Left lobe of liver (tissue), 2 donors: ENCODE results near the gene PDE5A. TPM values are rescaled to one million over a fixed set of nuclear protein-coding genes. Genes with fewer than 3 reads are reported as not detected.
"Not testable (repeated sequence)": the region's sequence is repeated elsewhere in the genome, so short reads cannot be mapped to it uniquely, and the experiment has no call there.

Experiments used
- ATAC-seq: fragments of 200-7000 bp; cut with Tn5 transposase; one replicate; pipeline ENCODE4 v1.9.1; 2020; ENCODE audit warnings: mild to moderate bottlenecking, moderate library complexity
- DNase-seq: peaks from one replicate; pipeline ENCODE4 v3.0.0-alpha.2; 2020; ENCODE audit warnings: low spot score
- total RNA-seq: library from RNA; stranded (reverse); gene quantifications from one replicate; pipeline ENCODE4 v1.2.1, GENCODE V29; 2021
- donor health status: DM: no; HTN: no; CAD: no; lungs with moderate emphysema.
- donor health status: DM: no; HTN: yes; CAD: no.

The PDE5A gene
- total RNA-seq = 0.53 TPM

GRCh38 chr4:119628281-119629141, at the start of gene PDE5A:
PDE5A (minus strand) TSS chr4:119628804; CDS start chr4:119628671, 133 bp downstream.
- DNase-seq = peak; percentile 79
- peak; percentile 92 for ATAC-seq

DNA sequence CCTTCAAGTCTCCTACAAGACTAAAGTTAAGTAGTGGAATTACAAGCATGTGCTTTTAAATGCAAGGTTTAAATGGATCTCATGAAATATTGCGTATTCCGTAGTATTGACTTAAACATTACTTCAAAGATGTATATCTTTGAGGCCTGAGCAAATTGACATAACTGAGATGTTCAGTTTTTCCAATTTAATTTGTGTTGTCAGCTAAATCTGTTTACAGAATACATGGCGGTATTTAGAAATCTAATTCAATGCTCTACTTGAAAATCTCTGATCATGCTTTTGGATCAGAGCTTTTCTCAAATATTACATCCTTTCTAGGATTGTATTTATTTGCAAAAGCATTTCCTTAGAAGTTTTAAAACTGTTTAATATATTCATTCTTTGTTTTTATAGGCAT, 47.5 kb upstream of the PDE5A start:
- DNase-seq (no peak), ATAC-seq (no peak)

DNA sequence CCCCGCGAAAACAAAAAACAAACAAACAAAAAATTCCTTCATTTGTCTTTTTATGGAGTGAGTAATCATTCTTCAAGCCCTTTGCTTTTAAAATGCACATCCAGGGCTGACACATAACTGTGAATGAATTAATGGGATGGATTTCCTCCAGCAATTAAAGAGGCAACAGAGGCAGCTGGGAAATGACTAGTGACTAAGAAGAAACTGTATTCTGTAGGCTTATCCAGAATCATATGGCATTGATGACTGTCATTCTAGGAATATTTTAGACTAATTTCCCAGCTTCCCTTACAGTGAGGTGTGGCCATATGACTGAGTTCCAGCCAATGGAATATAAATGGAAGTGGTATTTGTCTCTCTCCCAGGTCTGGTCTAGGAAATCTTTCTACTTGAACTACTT, 46.8 kb upstream of the PDE5A start:
- ATAC-seq = no peak
- no peak for DNase-seq

GRCh38 chr4:119672938-119673337, 44.3 kb upstream of the PDE5A start:
- ATAC-seq = no peak
- no peak for DNase-seq

DNA sequence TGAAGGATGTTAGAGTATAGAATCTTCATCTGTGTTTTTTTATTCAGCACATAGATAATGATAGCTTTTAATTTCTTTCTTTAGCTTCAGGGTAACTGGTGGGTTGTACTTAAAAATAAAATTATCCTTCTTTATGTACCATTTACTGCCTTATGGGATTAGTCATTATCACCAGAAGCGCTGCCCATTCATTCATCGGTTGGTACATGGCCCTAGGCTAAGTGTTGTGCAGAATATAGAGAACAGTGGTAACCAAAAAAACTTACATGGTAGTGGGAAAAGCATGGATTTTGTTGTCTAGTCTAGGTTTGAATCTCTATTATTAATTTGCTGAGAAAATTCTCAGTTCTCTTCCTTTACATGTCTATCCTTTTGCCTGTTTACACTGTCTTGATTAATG, 43.5 kb upstream of the PDE5A start:
- no peak for ATAC-seq

DNA sequence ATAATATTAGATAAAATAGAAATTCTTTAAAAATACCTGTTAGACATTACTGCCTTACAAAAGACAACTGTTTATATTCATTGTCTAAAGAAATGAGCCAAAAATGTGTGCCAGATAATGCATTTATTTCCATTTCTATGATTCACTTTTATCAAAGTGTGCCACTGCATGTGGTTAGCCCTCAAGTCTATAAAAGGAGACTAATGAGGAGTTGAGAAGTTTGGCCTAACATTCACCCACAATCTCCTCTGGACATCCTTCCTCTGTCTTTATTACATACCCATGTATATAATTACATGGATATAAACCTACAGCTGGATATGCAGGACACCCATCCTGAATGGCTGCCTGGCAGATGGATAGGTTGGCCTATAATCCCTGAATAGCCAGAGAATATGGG, 42.6 kb upstream of the PDE5A start:
- no peak for DNase-seq
- no peak for ATAC-seq

More for the DNA sequence above, 43.5 kb upstream of the PDE5A start:
- DNase-seq = no peak

DNA sequence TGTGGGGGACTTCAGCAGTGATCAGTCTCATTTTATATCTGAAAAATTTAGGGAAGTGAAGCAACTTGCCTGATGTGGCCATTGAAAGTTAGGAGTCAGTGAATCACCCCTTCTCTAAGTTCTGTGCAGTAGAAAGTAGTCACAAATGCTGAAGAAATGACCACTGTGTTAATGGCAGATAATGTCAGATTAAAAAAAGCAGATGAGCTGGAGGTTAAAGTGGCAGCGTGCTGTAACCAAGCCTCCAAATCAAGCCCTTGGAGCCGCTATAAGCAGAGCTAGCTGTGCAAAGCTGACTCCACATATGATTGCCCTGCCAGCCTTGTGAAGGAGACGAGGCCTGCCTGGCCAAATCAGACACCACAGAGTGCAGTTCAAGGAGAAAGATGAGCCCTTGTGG, 39.2 kb upstream of the PDE5A start:
- no peak for DNase-seq
- no peak for ATAC-seq

DNA sequence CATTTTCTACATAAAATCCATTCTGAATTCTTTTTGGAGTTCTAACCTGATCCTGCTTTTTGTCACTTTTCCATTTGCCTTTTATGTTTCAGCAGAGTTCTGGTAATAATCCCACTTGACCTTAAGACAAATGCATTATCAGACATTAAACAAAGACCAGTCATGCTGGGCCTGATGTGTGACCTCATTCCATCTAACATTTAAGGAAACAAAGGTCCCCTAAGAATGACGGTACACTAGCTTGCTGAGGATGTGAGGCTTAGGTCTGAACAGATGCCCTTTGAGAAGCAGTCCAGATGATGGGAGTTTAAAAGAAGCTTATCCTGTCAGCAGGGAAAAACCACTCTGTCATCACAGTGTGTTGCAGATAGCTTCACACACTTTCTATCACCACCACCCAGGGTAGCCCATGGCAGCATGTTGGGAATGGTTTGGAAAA, 38.1 kb upstream of the PDE5A start:
- DNase-seq (no peak), ATAC-seq (no peak)

GRCh38 chr4:119665752-119666151, 37.1 kb upstream of the PDE5A start:
- DNase-seq = no peak
- ATAC-seq = no peak

- ATAC-seq (peak; percentile 37), DNase-seq (no peak)
Observed at GRCh38 chr4:119664168-119664907, 35.7 kb upstream of the PDE5A start.

GRCh38 chr4:119663160-119663788, 34.7 kb upstream of the PDE5A start:
- DNase-seq = no peak
- peak; percentile 68 for ATAC-seq

- DNase-seq, ATAC-seq: not testable (repeated sequence)
Observed at GRCh38 chr4:119662612-119663011, 34.0 kb upstream of the PDE5A start.

DNA sequence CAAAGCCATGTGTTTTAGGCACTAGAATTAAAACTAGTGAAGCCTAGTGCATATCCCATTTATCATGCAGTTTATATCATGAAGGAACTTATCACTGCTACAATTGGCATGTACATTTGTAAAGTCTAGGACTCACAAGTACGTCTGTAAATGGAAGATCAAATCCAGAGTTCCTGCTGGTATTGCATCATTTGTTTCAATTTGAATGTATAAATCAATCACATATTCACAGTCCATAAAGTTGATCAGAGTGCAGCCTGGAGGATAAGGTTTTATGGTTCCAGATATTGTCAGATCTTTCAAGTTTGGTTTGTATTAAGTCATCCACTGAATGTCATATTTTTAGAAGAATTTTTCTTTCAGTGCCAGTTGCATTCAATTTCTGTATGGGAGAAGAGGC, 32.6 kb upstream of the PDE5A start:
- DNase-seq (no peak), ATAC-seq (no peak)

DNA sequence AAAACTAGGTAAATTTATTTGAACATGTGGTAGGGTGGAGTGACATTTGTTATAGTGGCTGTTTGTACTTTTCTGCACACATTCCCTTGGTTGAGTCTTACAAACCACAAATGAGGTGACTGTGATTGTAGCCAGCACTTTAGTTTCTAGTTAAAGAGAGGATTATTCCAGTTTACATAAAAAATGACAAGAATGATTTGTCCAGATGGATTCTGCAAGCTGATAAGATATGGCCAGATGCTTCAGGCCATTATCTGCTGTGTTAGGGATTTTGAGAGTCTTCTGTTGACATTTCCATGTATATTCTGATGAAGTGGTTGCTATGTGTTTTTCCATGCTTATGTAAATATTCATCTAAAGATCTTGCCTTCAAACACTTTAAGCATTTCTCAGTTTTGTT, 31.0 kb upstream of the PDE5A start:
- ATAC-seq (no peak), DNase-seq (no peak)

- no peak for ATAC-seq
- DNase-seq = no peak
Observed at GRCh38 chr4:119657111-119657611, 28.6 kb upstream of the PDE5A start.

DNA sequence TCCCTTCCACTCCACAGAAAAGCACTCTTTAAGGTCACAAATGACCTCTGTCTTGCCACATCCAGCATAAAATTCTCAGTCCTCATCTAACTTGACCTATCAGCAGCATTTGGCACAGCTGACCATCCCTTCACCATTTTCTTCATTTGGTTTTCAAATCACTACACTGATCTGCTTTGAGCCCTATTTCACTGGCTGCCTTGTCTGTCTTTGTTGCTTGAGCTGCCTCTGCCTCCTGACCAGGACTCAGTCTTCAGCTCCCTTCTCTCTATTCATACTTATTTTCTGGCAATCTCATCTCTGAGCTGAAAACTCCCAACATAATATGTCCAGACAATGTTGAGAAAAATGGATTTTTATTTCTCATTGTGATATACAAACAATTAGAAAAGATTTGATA, 27.7 kb upstream of the PDE5A start:
- ATAC-seq (no peak), DNase-seq (no peak)

GRCh38 chr4:119655111-119655837, 26.7 kb upstream of the PDE5A start:
- ATAC-seq = no peak

GRCh38 chr4:119653990-119654389, 25.4 kb upstream of the PDE5A start:
- no peak for ATAC-seq
- no peak for DNase-seq

More at GRCh38 chr4:119655111-119655837, 26.7 kb upstream of the PDE5A start:
- no peak for DNase-seq

GRCh38 chr4:119652998-119653397, 24.4 kb upstream of the PDE5A start:
- ATAC-seq (no peak), DNase-seq (no peak)

DNA sequence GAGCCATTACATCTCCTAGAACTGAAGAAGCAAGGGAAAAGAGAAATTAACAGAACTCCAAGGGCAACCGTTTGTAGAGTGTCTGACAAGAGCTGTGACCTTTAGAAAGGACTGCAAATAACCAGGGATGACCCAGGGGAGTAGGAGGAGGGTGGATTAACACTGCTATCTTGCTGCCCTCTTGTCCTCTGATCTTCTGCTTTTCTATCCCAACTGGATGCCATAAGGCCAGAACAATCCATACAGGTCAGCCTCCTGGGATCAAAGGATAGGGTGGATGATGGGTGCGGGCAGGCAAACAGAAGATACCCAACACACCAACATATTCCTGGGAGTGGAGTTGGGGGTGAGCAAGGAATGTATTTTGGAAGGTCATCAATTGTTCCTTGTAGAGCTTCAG, 19.8 kb upstream of the PDE5A start:
- ATAC-seq = peak; percentile 92
- DNase-seq = peak; percentile 60

GRCh38 chr4:119647558-119647957, 19.0 kb upstream of the PDE5A start:
- ATAC-seq (no peak), DNase-seq (no peak)
